ENCODE data around the gene MRPL19. TPM values are rescaled to one million over a fixed set of nuclear protein-coding genes. Genes with fewer than 3 reads are reported as not detected.

Gene MRPL19
- total RNA-seq, 1 donor from 2014 or later = 47.6 TPM

DNA sequence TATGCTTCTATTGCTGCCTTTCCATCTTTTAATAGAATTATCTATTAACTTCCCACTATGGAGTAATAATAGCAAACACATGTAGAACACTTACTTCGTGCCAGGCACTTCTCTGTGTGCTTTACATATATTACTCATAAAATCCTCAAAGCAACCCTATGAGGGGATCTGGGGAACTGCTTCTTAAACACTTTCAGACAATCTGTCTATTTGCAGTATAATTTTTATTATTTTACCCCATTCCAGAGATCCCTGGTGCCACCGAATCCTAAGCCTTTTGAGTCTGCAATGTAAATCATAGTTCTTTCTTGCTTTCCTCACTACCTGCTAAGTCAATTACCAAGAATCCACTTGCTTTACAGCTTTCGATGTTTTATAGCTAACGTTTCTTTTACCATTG, 89.7 kb downstream of the MRPL19 start:
- Mint-ChIP-seq H3K27me3 (ENCODE audit: low read depth) (peaks cover 6% of the 10 kb centered on the region), H3K4me1 (no peaks in the 10 kb centered on the region), H3K36me3 (peaks cover 1% of the 10 kb centered on the region), H3K9me3 (peaks cover 10% of the 10 kb centered on the region), H3K4me3 (no peak overlapping the region), H3K27ac (no peak overlapping the region)
- no peak for DNase-seq (ENCODE audit: low spot score in 2 of 2, unreplicated experiment in 2 of 2)
- TF ChIP-seq CTCF (IDR thresholded peaks at IDR 0.05; ENCODE audit: unreplicated experiment) = no peak

- Mint-ChIP-seq H3K36me3 (peaks cover 1% of the 10 kb centered on the region), H3K27me3 (ENCODE audit: low read depth) (peaks cover 2% of the 10 kb centered on the region), H3K4me1 (no peaks in the 10 kb centered on the region), H3K9me3 (peaks cover 20% of the 10 kb centered on the region), H3K4me3 (no peak overlapping the region), H3K27ac (no peak overlapping the region)
- no peak for DNase-seq (ENCODE audit: low spot score in 2 of 2, unreplicated experiment in 2 of 2)
- TF ChIP-seq CTCF (IDR thresholded peaks at IDR 0.05; ENCODE audit: unreplicated experiment) = no peak
Observed at GRCh38 chr2:75737961-75738360, 91.4 kb downstream of the MRPL19 start.

Other genes with a start within 250 kb of the MRPL19 start
- 9.3 to 12.0 TPM (median 11.5 TPM) in 3 replicates for gene EVA1A, start 85.8 kb upstream of the MRPL19 start, total RNA-seq
- gene GCFC2, start 64.1 kb downstream of the MRPL19 start, total RNA-seq = 32.0 to 35.7 TPM (median 34.6 TPM) in 3 replicates